ENCODE measurements around the gene RPRD1B.

RPRD1B gene

GRCh38 chr20:38112261-38112929 is 78.8 kb downstream of the RPRD1B start:
- no peak for DNase-seq (ENCODE audit: low read depth)
- no peak for TF ChIP-seq CTCF (conservative IDR thresholded peaks at IDR 0.05; ENCODE audit: control insufficient read depth, insufficient read depth, low read depth, low read length)

DNA sequence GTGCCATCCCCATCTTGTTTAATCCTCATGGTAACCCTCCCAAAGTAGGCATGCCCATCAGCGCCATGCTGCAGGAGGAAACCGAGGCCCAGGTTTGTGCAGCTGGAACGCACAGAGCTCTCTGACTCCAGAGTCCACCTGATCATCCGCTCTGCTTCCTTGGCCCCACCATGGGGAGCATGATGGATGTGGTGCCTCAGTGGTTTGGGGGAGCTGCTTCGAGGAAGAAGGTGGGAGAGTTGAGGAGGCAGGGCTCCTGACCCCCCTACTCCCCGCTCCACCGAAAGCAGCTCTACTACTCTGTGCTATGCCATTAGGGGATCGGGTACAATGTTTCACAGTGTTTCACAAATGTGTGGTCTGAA is 79.4 kb downstream of the RPRD1B start:
- TF ChIP-seq CTCF (conservative IDR thresholded peaks at IDR 0.05; ENCODE audit: control insufficient read depth, insufficient read depth, low read depth, low read length) = no peak
- DNase-seq (ENCODE audit: low read depth) = no peak

More at GRCh38 chr20:38112261-38112929, 78.8 kb downstream of the RPRD1B start:
- no peak overlapping the region for H3K4me3 ChIP-seq (ENCODE audit: control insufficient read depth, low read depth, low read length)

GRCh38 chr20:38113401-38114325 is 80.1 kb downstream of the RPRD1B start:
- H3K4me3 ChIP-seq (ENCODE audit: control insufficient read depth, low read depth, low read length) = no peak overlapping the region
- TF ChIP-seq CTCF (conservative IDR thresholded peaks at IDR 0.05; ENCODE audit: control insufficient read depth, insufficient read depth, low read depth, low read length) = peak; percentile 15
- no peak for DNase-seq (ENCODE audit: low read depth)

More for the DNA sequence above, 79.4 kb downstream of the RPRD1B start:
- no peak overlapping the region for H3K4me3 ChIP-seq (ENCODE audit: control insufficient read depth, low read depth, low read length)

- TF ChIP-seq CTCF (conservative IDR thresholded peaks at IDR 0.05; ENCODE audit: control insufficient read depth, insufficient read depth, low read depth, low read length) = no peak
- peak; percentile 65 for DNase-seq (ENCODE audit: low read depth)
- no peak overlapping the region for H3K4me3 ChIP-seq (ENCODE audit: control insufficient read depth, low read depth, low read length)
These were observed 80.8 kb downstream of the RPRD1B start for GRCh38 chr20:38114353-38114791.

- H3K4me3 ChIP-seq (ENCODE audit: control insufficient read depth, low read depth, low read length) = no peak overlapping the region
These were observed 81.7 kb downstream of the RPRD1B start for GRCh38 chr20:38115205-38115604.

GRCh38 chr20:38115896-38116295 is 82.3 kb downstream of the RPRD1B start:
- H3K4me3 ChIP-seq (ENCODE audit: control insufficient read depth, low read depth, low read length) = no peak overlapping the region
- TF ChIP-seq CTCF (conservative IDR thresholded peaks at IDR 0.05; ENCODE audit: control insufficient read depth, insufficient read depth, low read depth, low read length) = no peak
- DNase-seq (ENCODE audit: low read depth) = no peak

More at GRCh38 chr20:38115205-38115604, 81.7 kb downstream of the RPRD1B start:
- no peak for DNase-seq (ENCODE audit: low read depth)
- TF ChIP-seq CTCF (conservative IDR thresholded peaks at IDR 0.05; ENCODE audit: control insufficient read depth, insufficient read depth, low read depth, low read length) = peak; percentile 8

All from fibroblast of mammary gland (primary cell).